ENCODE results near the gene ATP5F1B. TPM values are rescaled to one million over a fixed set of nuclear protein-coding genes. Genes with fewer than 3 reads are reported as not detected.
"Not testable (repeated sequence)": the region's sequence is repeated elsewhere in the genome, so short reads cannot be mapped to it uniquely, and the experiment has no call there.

The ATP5F1B gene
- total and polyA plus RNA-seq, 4 donors: 216 to 537 (median 389) TPM

DNA sequence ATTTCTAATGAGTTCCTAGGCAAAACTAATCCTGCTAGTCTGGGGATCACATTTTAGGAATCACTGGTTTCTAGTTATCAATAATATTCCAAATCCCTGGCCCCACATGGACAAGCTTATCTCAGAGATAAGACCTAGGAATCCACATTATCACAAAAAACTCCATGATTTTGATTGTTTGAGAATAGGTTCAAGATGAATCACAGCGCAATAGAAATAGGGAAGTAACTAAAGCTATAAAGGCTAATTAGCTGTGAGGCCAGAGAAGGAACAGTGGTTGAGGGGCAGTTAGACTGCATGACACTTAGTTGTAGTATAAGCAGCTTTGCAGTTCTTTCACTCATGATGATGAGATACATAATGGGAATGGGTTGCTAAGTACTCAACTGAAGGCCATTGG is 13.1 kb upstream of the ATP5F1B start:
- TF ChIP-seq, protein P1, sequence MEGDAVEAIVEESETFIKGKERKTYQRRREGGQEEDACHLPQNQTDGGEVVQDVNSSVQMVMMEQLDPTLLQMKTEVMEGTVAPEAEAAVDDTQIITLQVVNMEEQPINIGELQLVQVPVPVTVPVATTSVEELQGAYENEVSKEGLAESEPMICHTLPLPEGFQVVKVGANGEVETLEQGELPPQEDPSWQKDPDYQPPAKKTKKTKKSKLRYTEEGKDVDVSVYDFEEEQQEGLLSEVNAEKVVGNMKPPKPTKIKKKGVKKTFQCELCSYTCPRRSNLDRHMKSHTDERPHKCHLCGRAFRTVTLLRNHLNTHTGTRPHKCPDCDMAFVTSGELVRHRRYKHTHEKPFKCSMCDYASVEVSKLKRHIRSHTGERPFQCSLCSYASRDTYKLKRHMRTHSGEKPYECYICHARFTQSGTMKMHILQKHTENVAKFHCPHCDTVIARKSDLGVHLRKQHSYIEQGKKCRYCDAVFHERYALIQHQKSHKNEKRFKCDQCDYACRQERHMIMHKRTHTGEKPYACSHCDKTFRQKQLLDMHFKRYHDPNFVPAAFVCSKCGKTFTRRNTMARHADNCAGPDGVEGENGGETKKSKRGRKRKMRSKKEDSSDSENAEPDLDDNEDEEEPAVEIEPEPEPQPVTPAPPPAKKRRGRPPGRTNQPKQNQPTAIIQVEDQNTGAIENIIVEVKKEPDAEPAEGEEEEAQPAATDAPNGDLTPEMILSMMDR (IDR thresholded peaks at IDR 0.05; ENCODE audit: control extremely low read depth, extremely low read depth): no peak
- H3K36me3 ChIP-seq (ENCODE audit: control insufficient read depth in 4 of 4, insufficient read depth in 4 of 4, low read length in 4 of 4): peaks cover 0 to 6% (median under 1%) of the 10 kb centered on the region in 4 donors
- WGBS, 2 donors: 76 to 87% methylated on average over 1 of the region's 1 CpG
- no peaks in the 10 kb centered on the region for H3K9me3 ChIP-seq (ENCODE audit: control insufficient read depth in 4 of 4, insufficient read depth in 3 of 4, low read length in 3 of 4)
- no peak overlapping the region for H3K4me3 ChIP-seq
- no peak for DNase-seq
- H3K27me3 ChIP-seq (ENCODE audit: control insufficient read depth in 3 of 3, insufficient read depth in 3 of 3, low read length in 2 of 3): no peaks in the 10 kb centered on the region
- no peaks in the 10 kb centered on the region for H3K4me1 ChIP-seq (ENCODE audit: control insufficient read depth in 5 of 5, insufficient read depth in 5 of 5, low read length in 5 of 5)
- no peak for ATAC-seq (ENCODE audit: insufficient read depth, low FRiP score)
- H3K9ac ChIP-seq (ENCODE audit: insufficient read depth in 1 of 2, low read length in 2 of 2): no peak overlapping the region
- no peak overlapping the region for H3K27ac ChIP-seq (ENCODE audit: low read depth in 1 of 2, low read length in 1 of 2)

DNA sequence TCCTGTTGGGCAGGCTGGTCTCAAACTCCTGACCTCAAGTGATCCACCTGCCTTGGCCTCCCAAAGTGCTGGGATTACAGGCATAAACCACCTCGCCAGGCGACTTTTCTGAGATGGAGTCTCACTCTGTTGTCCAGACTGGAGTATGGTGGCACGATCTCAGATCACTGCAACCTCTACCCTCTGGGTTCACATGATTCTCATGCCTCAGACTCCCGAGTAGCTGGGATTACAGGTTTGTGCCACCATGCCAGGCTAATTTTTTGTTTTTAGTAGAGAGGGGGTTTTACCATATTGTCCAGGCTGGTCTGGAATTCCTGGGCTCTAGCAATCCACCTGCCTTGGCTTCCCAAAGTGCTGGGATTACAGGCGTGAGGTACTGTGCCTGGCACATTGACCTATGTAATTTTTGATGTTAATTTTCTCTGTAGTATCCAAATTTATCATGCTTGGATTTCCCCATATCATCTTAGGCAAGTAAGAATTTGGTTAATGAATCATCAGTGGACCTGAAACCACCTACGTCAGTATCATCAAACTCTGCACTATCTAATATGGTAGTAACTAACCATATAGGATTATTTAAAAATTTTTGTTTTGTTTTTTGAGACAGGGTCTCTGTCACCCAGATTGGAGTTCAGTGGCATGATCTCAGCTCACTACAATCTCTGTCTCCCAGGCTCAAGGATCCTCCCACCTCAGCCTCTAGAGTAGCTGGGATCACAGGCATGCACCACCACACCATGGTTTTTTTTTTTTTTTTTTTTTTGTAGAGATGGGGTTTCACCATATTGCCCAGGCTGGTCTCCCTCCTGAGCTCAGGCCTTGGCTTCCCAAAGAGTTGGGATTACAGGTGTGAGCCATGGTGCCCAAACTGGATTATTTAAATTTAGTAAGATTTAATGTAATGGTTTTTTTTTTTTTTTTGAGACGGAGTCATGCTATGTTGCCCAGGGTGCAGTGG is 11.9 kb upstream of the ATP5F1B start:
- Histone ChIP-seq H3K36me3 (ENCODE audit: control insufficient read depth in 4 of 4, insufficient read depth in 4 of 4, low read length in 4 of 4) (peaks cover 0 to 1% (median 0%) of the 10 kb centered on the region in 4 donors), H3K27ac (ENCODE audit: low read depth in 1 of 2, low read length in 1 of 2) (no peak overlapping the region), H3K4me1 (ENCODE audit: control insufficient read depth in 5 of 5, insufficient read depth in 5 of 5, low read length in 5 of 5) (no peaks in the 10 kb centered on the region), H3K4me3 (no peak overlapping the region), H3K9me3 (ENCODE audit: control insufficient read depth in 4 of 4, insufficient read depth in 3 of 4, low read length in 3 of 4) (no peaks in the 10 kb centered on the region), H3K9ac (ENCODE audit: insufficient read depth in 1 of 2, low read length in 2 of 2) (no peak overlapping the region), H3K27me3 (ENCODE audit: control insufficient read depth in 3 of 3, insufficient read depth in 3 of 3, low read length in 2 of 3) (no peaks in the 10 kb centered on the region)
- WGBS, 2 donors: 85 to 89% methylated on average over 7 of the region's 7 CpGs
- DNase-seq: no peak
- ATAC-seq (ENCODE audit: insufficient read depth, low FRiP score): no peak
- TF ChIP-seq, protein P1 (IDR thresholded peaks at IDR 0.05; ENCODE audit: control extremely low read depth, extremely low read depth): no peak

DNA sequence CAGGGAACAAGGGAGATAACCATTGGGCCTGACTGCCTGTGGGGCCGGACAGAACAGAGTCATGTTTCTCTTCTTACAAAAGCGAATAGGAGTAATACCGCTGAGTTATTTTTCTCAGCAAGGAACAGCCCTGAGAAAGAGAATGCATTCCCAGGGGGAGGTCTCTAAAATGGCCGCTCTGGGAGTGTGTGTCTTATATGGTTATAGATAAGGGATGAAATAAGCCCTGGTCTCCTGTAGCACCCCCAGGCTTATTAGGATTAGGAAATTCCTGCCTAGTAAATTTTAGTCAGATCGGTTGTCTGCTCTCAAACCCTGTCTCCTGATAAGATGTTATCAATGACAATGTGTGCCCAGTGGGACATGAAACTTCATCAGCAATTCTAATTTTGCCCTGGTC is 8.0 kb upstream of the ATP5F1B start:
- WGBS, 2 donors: 84 to 92% methylated on average over 5 of the region's 5 CpGs
- not testable (repeated sequence) for H3K27ac ChIP-seq (ENCODE audit: low read depth in 1 of 2, low read length in 1 of 2); H3K36me3 ChIP-seq (ENCODE audit: control insufficient read depth in 4 of 4, insufficient read depth in 4 of 4, low read length in 4 of 4); H3K9ac ChIP-seq (ENCODE audit: insufficient read depth in 1 of 2, low read length in 2 of 2); H3K4me3 ChIP-seq; H3K27me3 ChIP-seq (ENCODE audit: control insufficient read depth in 3 of 3, insufficient read depth in 3 of 3, low read length in 2 of 3); H3K9me3 ChIP-seq (ENCODE audit: control insufficient read depth in 4 of 4, insufficient read depth in 3 of 4, low read length in 3 of 4); H3K4me1 ChIP-seq (ENCODE audit: control insufficient read depth in 5 of 5, insufficient read depth in 5 of 5, low read length in 5 of 5); ATAC-seq (ENCODE audit: insufficient read depth, low FRiP score); DNase-seq

DNA sequence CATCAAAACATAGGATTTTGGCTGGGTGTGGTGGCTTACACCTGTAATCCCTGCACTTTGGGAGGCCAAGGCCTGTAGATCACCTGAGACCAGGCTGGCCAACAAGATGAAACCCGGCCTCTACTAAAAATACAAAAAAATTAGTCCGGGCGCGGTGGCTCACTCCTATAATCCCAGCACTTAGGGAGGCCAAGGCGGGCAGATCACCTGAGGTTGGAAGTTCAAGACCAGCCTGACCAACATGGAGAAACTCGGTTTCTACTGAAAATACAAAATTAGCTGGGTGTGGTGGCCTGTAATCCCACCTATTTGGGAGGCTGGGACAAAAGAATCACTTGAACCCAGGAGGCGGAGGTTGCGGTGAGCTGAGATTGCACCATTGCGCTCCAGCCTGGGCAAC is 2.2 kb upstream of the ATP5F1B start:
- H3K27ac ChIP-seq (ENCODE audit: low read depth in 1 of 2, low read length in 1 of 2); H3K4me3 ChIP-seq; H3K27me3 ChIP-seq (ENCODE audit: control insufficient read depth in 3 of 3, insufficient read depth in 3 of 3, low read length in 2 of 3); ATAC-seq (ENCODE audit: insufficient read depth, low FRiP score); H3K9ac ChIP-seq (ENCODE audit: insufficient read depth in 1 of 2, low read length in 2 of 2); DNase-seq; H3K9me3 ChIP-seq (ENCODE audit: control insufficient read depth in 4 of 4, insufficient read depth in 3 of 4, low read length in 3 of 4): not testable (repeated sequence)
- 92 to 100% methylated on average over 9 of the region's 9 CpGs for WGBS, 2 donors
- H3K4me1 ChIP-seq (ENCODE audit: control insufficient read depth in 5 of 5, insufficient read depth in 5 of 5, low read length in 5 of 5): peaks cover 0 to 12% (median 4%) of the 10 kb centered on the region in 5 donors
- peaks cover 4 to 14% (median 8%) of the 10 kb centered on the region in 4 donors for H3K36me3 ChIP-seq (ENCODE audit: control insufficient read depth in 4 of 4, insufficient read depth in 4 of 4, low read length in 4 of 4)

Data from lung (tissue), 12 donors.